ENCODE results near the gene ARHGEF7.

DNA sequence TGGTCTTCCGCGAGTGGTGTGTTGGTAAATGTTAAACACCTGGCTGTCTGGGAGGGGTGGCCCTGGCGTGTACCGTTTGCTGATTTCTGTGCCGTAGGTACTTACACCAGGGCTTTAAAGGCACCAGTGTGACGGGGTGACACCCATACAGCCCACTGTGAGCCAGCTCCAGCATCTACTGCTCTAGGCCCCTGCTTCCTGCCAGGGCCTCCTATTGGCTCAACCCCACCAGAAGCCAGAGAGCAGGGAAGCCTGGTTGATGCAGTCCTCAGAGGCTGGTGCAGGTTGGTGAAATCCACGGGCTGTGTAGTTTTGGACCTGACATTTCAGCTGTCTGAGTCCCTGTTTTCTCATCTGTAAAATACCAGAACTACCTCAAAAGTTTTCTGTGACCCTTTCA is 30.4 kb downstream of the ARHGEF7 start:
- TF ChIP-seq, protein P1, sequence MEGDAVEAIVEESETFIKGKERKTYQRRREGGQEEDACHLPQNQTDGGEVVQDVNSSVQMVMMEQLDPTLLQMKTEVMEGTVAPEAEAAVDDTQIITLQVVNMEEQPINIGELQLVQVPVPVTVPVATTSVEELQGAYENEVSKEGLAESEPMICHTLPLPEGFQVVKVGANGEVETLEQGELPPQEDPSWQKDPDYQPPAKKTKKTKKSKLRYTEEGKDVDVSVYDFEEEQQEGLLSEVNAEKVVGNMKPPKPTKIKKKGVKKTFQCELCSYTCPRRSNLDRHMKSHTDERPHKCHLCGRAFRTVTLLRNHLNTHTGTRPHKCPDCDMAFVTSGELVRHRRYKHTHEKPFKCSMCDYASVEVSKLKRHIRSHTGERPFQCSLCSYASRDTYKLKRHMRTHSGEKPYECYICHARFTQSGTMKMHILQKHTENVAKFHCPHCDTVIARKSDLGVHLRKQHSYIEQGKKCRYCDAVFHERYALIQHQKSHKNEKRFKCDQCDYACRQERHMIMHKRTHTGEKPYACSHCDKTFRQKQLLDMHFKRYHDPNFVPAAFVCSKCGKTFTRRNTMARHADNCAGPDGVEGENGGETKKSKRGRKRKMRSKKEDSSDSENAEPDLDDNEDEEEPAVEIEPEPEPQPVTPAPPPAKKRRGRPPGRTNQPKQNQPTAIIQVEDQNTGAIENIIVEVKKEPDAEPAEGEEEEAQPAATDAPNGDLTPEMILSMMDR (IDR thresholded peaks at IDR 0.05), result no peak
- no peak for TF ChIP-seq POLR2A (IDR thresholded peaks at IDR 0.05)

Measured in lower leg skin (tissue), 3 donors.